Smooth muscle cell (in vitro differentiated cells): Measurements from ENCODE around the gene NECTIN2. TPM values are rescaled to one million over a fixed set of nuclear protein-coding genes. Genes with fewer than 3 reads are reported as not detected.
A peak's percentile ranks its signal among the peaks of the same experiment; 100 is the strongest.

Experiments used
- DNase-seq: peaks from one replicate; lab custom pipeline; 2025; ENCODE audit not compliant: unreplicated experiment; lab: John Stamatoyannopoulos, UW
- H2AFZ ChIP-seq: fragments of 200-600 bp; sonication (generic); 2 replicates; pipeline ENCODE4 v1.6.0; 2016; ENCODE audit warnings: antibody characterized with exemption, low read depth, mild to moderate bottlenecking
- H3F3A ChIP-seq: fragments of 200-600 bp; sonication (generic); 2 replicates; pipeline ENCODE4 v1.6.0; 2017; ENCODE audit warnings: antibody characterized with exemption, low read depth
- H3K27ac ChIP-seq: fragments of 200-600 bp; sonication (generic); 2 replicates; pipeline ENCODE4 v1.5.1; 2016; ENCODE audit warnings: low read depth, mild to moderate bottlenecking
- H3K27me3 ChIP-seq: fragments of 200-600 bp; sonication (generic); 2 replicates; pipeline ENCODE4 v1.6.1; 2016; ENCODE audit warnings: low read depth, mild to moderate bottlenecking
- H3K36me3 ChIP-seq: fragments of 200-600 bp; sonication (generic); 2 replicates; pipeline ENCODE4 v1.5.1; 2016; ENCODE audit warnings: low read depth
- H3K4me1 ChIP-seq: fragments of 200-600 bp; sonication (generic); 2 replicates; pipeline ENCODE4 v1.5.1; 2016; ENCODE audit warnings: low read depth
- H3K4me2 ChIP-seq: fragments of 200-600 bp; sonication (generic); 2 replicates; pipeline ENCODE4 v1.6.0; 2016; ENCODE audit warnings: mild to moderate bottlenecking
- H3K4me3 ChIP-seq: fragments of 200-600 bp; sonication (generic); 2 replicates; pipeline ENCODE4 v1.5.1; 2016; ENCODE audit warnings: mild to moderate bottlenecking
- H3K79me2 ChIP-seq: fragments of 200-600 bp; sonication (generic); 2 replicates; pipeline ENCODE4 v1.6.0; 2016; ENCODE audit warnings: low read depth, mild to moderate bottlenecking
- H3K9ac ChIP-seq: fragments of 200-600 bp; sonication (generic); 2 replicates; pipeline ENCODE4 v1.6.0; 2016; ENCODE audit warnings: low read depth
- H3K9me3 ChIP-seq: fragments of 200-600 bp; sonication (generic); replicated peaks from 2 replicates; pipeline ENCODE4 v1.5.1; 2016; ENCODE audit warnings: low read depth
- H4K20me1 ChIP-seq: fragments of 200-600 bp; sonication (generic); 2 replicates; pipeline ENCODE4 v1.6.0; 2016; ENCODE audit warnings: low read depth
- WGBS: methylation state at CpG from one replicate; pipeline ENCODE4 v1.1.7; 2016; ENCODE audit warnings: low lambda C conversion rate; 5-methylcytosine and 5-hydroxymethylcytosine counted together
- polyA plus RNA-seq: library from polyadenylated mRNA; unstranded; fragments of >200 nt; fragmentation: Nextera tagmentation; extraction: Ambion mirVana; gene quantifications from 2 replicates; pipeline ENCODE4 v1.2.1, GENCODE V29; 2016
- total RNA-seq: library from RNA; depleted of rRNA; stranded (reverse); fragments of >200 nt; gene quantifications from 2 replicates; pipeline ENCODE4 v1.2.3, GENCODE V29; 2014
- TF ChIP-seq, protein P1 (sequence below): fragments of 200-600 bp; sonication (generic); IDR thresholded peaks from 2 replicates; pipeline ENCODE4 v1.5.1; 2017; ENCODE audit warnings: borderline replicate concordance, mild to moderate bottlenecking, antibody characterized with exemption; ENCODE audit not compliant: insufficient read depth, poor library complexity, severe bottlenecking

NECTIN2 gene
- total and polyA plus RNA-seq, 2 experiments from 2014 or later = 94.6 to 160 TPM

DNA sequence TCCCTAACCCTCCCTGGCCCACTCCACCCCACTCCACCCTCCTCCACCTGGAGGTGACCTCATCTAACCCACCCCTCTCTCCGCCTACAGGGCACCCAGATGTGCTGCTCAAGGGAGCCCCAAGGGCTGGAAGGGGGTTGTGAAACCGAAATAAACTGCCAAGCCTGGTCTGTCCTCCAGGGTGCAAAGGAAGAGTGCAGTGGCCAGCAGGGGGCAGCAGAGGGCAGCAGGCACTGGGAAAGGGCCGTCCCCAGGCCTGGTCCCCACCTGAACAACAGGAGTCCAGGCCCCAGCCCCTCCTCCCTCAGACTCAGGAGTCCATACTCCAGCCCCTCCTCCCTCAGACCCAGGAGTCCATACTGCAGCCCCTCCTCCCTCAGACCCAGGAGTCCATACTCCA is 45.6 kb upstream of the NECTIN2 start:
- Histone ChIP-seq H4K20me1 (no peaks in the 10 kb centered on the region), H3K36me3 (no peaks in the 10 kb centered on the region), H3K4me1 (no peaks in the 10 kb centered on the region), H3K4me2 (no peak overlapping the region), H3K79me2 (no peaks in the 10 kb centered on the region), H3K9ac (no peak overlapping the region), H2AFZ (no peak overlapping the region), H3K9me3 (no peaks in the 10 kb centered on the region), H3F3A (no peaks in the 10 kb centered on the region), H3K27me3 (no peaks in the 10 kb centered on the region), H3K27ac (no peak overlapping the region), H3K4me3 (no peak overlapping the region)
- 14% methylated on average over 2 of the region's 3 CpGs for WGBS
- peak; percentile 54 for DNase-seq
- TF ChIP-seq, protein P1, sequence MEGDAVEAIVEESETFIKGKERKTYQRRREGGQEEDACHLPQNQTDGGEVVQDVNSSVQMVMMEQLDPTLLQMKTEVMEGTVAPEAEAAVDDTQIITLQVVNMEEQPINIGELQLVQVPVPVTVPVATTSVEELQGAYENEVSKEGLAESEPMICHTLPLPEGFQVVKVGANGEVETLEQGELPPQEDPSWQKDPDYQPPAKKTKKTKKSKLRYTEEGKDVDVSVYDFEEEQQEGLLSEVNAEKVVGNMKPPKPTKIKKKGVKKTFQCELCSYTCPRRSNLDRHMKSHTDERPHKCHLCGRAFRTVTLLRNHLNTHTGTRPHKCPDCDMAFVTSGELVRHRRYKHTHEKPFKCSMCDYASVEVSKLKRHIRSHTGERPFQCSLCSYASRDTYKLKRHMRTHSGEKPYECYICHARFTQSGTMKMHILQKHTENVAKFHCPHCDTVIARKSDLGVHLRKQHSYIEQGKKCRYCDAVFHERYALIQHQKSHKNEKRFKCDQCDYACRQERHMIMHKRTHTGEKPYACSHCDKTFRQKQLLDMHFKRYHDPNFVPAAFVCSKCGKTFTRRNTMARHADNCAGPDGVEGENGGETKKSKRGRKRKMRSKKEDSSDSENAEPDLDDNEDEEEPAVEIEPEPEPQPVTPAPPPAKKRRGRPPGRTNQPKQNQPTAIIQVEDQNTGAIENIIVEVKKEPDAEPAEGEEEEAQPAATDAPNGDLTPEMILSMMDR = peak; percentile 90

DNA sequence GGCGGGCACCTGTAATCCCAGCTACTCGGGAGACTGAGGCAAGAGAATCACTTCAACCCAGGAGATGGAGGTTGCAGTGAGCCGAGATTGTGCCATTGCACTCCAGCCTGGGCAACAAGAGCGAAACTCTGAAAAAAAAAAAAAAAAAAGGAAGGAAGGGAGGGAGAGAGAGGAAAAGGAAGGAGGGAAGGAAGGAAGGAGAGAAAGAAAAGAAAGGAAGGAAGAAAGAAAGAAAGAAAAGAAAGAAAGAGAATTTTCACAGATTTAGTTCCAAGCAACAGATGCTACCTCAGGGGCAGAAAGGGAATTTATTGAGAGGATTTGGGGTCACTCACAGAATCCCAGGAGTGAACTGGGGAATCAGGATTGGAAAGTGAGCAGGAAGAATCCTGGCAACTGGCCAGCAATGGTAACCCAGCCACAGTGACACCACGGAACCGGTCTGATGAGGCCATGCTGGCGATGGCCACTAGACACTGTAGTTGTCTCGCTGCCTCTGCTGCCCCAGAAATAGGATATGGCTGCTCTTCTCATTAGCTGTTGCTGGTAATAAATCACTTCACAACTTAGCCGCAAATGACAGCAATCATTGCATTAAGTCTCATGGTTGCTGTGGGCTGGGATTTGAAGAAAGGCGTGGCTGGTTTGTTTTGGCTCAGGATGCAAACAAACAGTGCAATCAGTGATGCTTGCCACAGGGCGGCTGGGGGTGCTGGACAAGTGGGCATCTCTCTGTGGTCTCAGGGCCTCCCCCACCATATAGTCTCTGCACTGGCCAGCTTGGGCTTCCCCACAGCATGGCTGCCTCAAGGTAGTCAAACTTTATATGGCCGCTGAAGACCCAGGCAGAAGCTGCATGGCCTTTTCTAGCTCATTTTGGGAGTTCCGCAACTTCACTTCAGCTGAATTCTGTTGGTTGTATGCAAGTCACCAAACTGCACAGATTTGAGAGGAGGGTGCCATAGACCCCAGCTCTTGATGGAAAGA is 42.4 kb upstream of the NECTIN2 start:
- Histone ChIP-seq H3K9ac (no peak overlapping the region), H3K4me3 (no peak overlapping the region), H3K27ac (no peak overlapping the region), H3K4me1 (peaks cover 9% of the 10 kb centered on the region), H3K9me3 (no peaks in the 10 kb centered on the region), H3K36me3 (no peaks in the 10 kb centered on the region), H3K4me2 (no peak overlapping the region), H3K79me2 (no peaks in the 10 kb centered on the region), H3K27me3 (no peaks in the 10 kb centered on the region), H4K20me1 (no peaks in the 10 kb centered on the region), H3F3A (no peaks in the 10 kb centered on the region), H2AFZ (no peak overlapping the region)
- WGBS = 92% methylated on average over 13 of the region's 13 CpGs
- no peak for DNase-seq
- TF ChIP-seq, protein P1 = no peak

DNA sequence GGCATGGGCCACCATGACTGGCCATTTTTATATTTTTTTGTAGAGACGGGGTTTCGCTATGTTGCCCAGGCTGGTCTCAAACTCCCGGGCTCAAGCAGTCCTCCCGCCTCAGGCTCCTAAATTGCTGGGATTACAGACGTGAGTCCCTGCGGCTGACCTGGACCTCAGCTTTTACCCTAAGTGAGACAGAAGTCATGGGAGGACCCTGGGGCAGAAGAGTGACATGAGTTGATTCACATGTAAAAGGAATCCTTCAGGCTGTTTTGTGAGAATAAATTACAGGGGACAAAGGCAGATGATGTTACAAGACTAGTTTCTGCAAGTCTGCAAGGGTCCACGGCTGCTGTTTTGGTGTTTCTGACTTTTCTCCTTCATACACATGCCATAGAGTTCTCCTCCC is 39.8 kb upstream of the NECTIN2 start:
- H3K4me2 ChIP-seq = no peak overlapping the region
- H3K79me2 ChIP-seq = no peaks in the 10 kb centered on the region
- H3K9me3 ChIP-seq = no peaks in the 10 kb centered on the region
- H3K4me1 ChIP-seq = peaks cover 15% of the 10 kb centered on the region
- no peaks in the 10 kb centered on the region for H3F3A ChIP-seq
- H4K20me1 ChIP-seq = no peaks in the 10 kb centered on the region
- TF ChIP-seq, protein P1 = no peak
- H3K9ac ChIP-seq = no peak overlapping the region
- no peak overlapping the region for H3K27ac ChIP-seq
- H2AFZ ChIP-seq = no peak overlapping the region
- H3K4me3 ChIP-seq = no peak overlapping the region
- no peaks in the 10 kb centered on the region for H3K36me3 ChIP-seq
- no peaks in the 10 kb centered on the region for H3K27me3 ChIP-seq
- 63% methylated on average over 7 of the region's 7 CpGs for WGBS
- DNase-seq = no peak
